ENCODE results near the gene TTC9C. TPM values are rescaled to one million over a fixed set of nuclear protein-coding genes. Genes with fewer than 3 reads are reported as not detected.

TTC9C gene
- total and polyA plus RNA-seq, 2 of the 13 experiments (the other 11 are each of a cell fraction or from before 2014, with no cell fraction given) = 28.0 to 36.4 TPM

GRCh38 chr11:62678770-62679696, 49.3 kb upstream of the TTC9C start, which contains the start of gene UBXN1 (continued):
- TF ChIP-seq ATF5 (CRISPR knock-in tag; IDR thresholded peaks at IDR 0.05; ENCODE audit: low read depth) (no peak), ZNF709 (CRISPR knock-in tag; IDR thresholded peaks at IDR 0.05) (0 out of 2 replicates have a peak, but pooled peaks have one; percentile 31), FOXC1 (CRISPR knock-in tag; IDR thresholded peaks at IDR 0.05; ENCODE audit: borderline replicate concordance) (peak; percentile 29; the same call in 1 of the 2 replicates), ISX (CRISPR knock-in tag; conservative IDR thresholded peaks at IDR 0.05) (no peak), CENPT (CRISPR knock-in tag; IDR thresholded peaks at IDR 0.05; ENCODE audit: low read depth) (no peak), ZNF256 (CRISPR knock-in tag; conservative IDR thresholded peaks at IDR 0.05) (0 out of 2 replicates have a peak, but pooled peaks have one; percentile 13), THRA (CRISPR knock-in tag; IDR thresholded peaks at IDR 0.05; ENCODE audit: borderline replicate concordance) (peak; percentile 43), NPAS2 (CRISPR knock-in tag; IDR thresholded peaks at IDR 0.05; ENCODE audit: borderline replicate concordance) (no peak), MLXIP (CRISPR knock-in tag; IDR thresholded peaks at IDR 0.05; ENCODE audit: borderline replicate concordance) (no peak), ESRRA (CRISPR knock-in tag; IDR thresholded peaks at IDR 0.05; ENCODE audit: low read depth) (no peak), TCF12 (IDR thresholded peaks at IDR 0.05) (no peak), TCF12 (CRISPR knock-in tag; IDR thresholded peaks at IDR 0.05) (0 out of 2 replicates have a peak, but pooled peaks have one; percentile 7), RFX1 (IDR thresholded peaks at IDR 0.05) (no peak), PCBP1 (IDR thresholded peaks at IDR 0.05; ENCODE audit: borderline replicate concordance, low read depth, low read length) (peak; percentile 84; the same call in 1 of the 2 replicates), PTBP1 (IDR thresholded peaks at IDR 0.05; ENCODE audit: low read depth, low read length, poor library complexity, severe bottlenecking) (no peak), ARID4A (CRISPR knock-in tag; IDR thresholded peaks at IDR 0.05; ENCODE audit: borderline replicate concordance) (peak; percentile 95)
